WTC11 (cell line): ENCODE measurements around the gene THOP1. TPM values are rescaled to one million over a fixed set of nuclear protein-coding genes. Genes with fewer than 3 reads are reported as not detected.

Experiments used
- ATAC-seq: fragments of 200-7000 bp; cut with Tn5 transposase; 2 replicates; pipeline ENCODE4 v1.10.0; 2021; ENCODE audit warnings: mild to moderate bottlenecking, moderate library complexity
- Bru-seq: library from RNA; stranded (reverse); fragments of 400-500 nt; gene quantifications from one replicate; lab custom pipeline; 2021; lab: Mats Ljungman, UMichigan
- CTCF ChIA-PET: fragments of 300-600 bp; sonication (Branson Sonifier 250); formaldehyde crosslinking; loops from one replicate; lab custom pipeline; 2021; ENCODE audit warnings: antibody characterized with exemption; lab: Charles Lee
- POLR2A ChIA-PET: fragments of 350-600 bp; sonication (Branson Sonifier 250); formaldehyde crosslinking; loops from one replicate; lab custom pipeline; 2021; ENCODE audit warnings: antibody characterized with exemption; lab: Charles Lee
- DNase-seq: peaks from one replicate; pipeline ENCODE4 v3.0.0; 2021; ENCODE audit warnings: low spot score
- H3K27ac Mint-ChIP-seq: 2 replicates; pipeline ENCODE4 v1.8.0; 2021; ENCODE audit warnings: mixed read lengths
- H3K27me3 Mint-ChIP-seq: 2 replicates; pipeline ENCODE4 v1.8.0; 2021; ENCODE audit warnings: low read depth, mild to moderate bottlenecking, moderate library complexity, mixed read lengths
- H3K36me3 Mint-ChIP-seq: 2 replicates; pipeline ENCODE4 v1.8.0; 2021; ENCODE audit warnings: mixed read lengths
- H3K4me1 Mint-ChIP-seq: 2 replicates; pipeline ENCODE4 v1.8.0; 2022; ENCODE audit warnings: mixed read lengths
- H3K4me3 Mint-ChIP-seq: 2 replicates; pipeline ENCODE4 v1.8.0; 2021; ENCODE audit warnings: mild to moderate bottlenecking, moderate library complexity, mixed read lengths
- H3K9me3 Mint-ChIP-seq: 2 replicates; pipeline ENCODE4 v1.8.0; 2021; ENCODE audit warnings: mixed read lengths
- ATF1 ChIP-seq: sonication (generic); formaldehyde crosslinking; IDR thresholded peaks from 2 replicates; pipeline ENCODE4 v1.8.1; 2023; ENCODE audit warnings: mild to moderate bottlenecking, moderate library complexity, missing genetic modification reagents
- ELF4 ChIP-seq: sonication (generic); formaldehyde crosslinking; IDR thresholded peaks from 2 replicates; pipeline ENCODE4 v1.8.1; 2022; ENCODE audit warnings: low read depth, mild to moderate bottlenecking, moderate library complexity, missing genetic modification reagents
- GRHL2 ChIP-seq: fragments of 250-450 bp; sonication (Bioruptor Pico); IDR thresholded peaks from 2 replicates; pipeline ENCODE4 v1.8.0; 2022; ENCODE audit warnings: mild to moderate bottlenecking, moderate library complexity; ENCODE audit not compliant: insufficient replicate concordance, severe bottlenecking
- GTF2I ChIP-seq: fragments of 250-450 bp; sonication (Bioruptor Pico); conservative IDR thresholded peaks from 2 replicates; pipeline ENCODE4 v1.4.0; 2021; ENCODE audit warnings: mild to moderate bottlenecking
- IRF2 ChIP-seq: sonication (generic); formaldehyde crosslinking; IDR thresholded peaks from 2 replicates; pipeline ENCODE4 v1.8.0; 2022; ENCODE audit warnings: low read depth, missing genetic modification reagents, borderline replicate concordance
- JAZF1 ChIP-seq: fragments of 250-450 bp; sonication (Bioruptor Pico); IDR thresholded peaks from 2 replicates; pipeline ENCODE4 v1.9.0; 2021; ENCODE audit warnings: moderate library complexity, mild to moderate bottlenecking, inconsistent platforms
- NR2C2 ChIP-seq: sonication (generic); formaldehyde crosslinking; IDR thresholded peaks from 2 replicates; pipeline ENCODE4 v1.8.0; 2022; ENCODE audit warnings: mild to moderate bottlenecking, missing genetic modification reagents
- OVOL2 ChIP-seq: fragments of 250-450 bp; sonication (Bioruptor Pico); IDR thresholded peaks from 2 replicates; pipeline ENCODE4 v1.9.0; 2021; ENCODE audit warnings: mild to moderate bottlenecking, borderline replicate concordance
- SMAD3 ChIP-seq: sonication (generic); formaldehyde crosslinking; IDR thresholded peaks from 2 replicates; pipeline ENCODE4 v1.8.0; 2022; ENCODE audit warnings: missing genetic modification reagents, mild to moderate bottlenecking, borderline replicate concordance
- TCF7 ChIP-seq: sonication (generic); formaldehyde crosslinking; IDR thresholded peaks from 2 replicates; pipeline ENCODE4 v1.8.0; 2022; ENCODE audit warnings: mild to moderate bottlenecking, low read depth, missing genetic modification reagents, moderate library complexity
- ZBTB21 ChIP-seq: sonication (generic); formaldehyde crosslinking; IDR thresholded peaks from 2 replicates; pipeline ENCODE4 v1.8.1; 2023; ENCODE audit warnings: mild to moderate bottlenecking, missing genetic modification reagents, borderline replicate concordance
- ZNF138 ChIP-seq: sonication (generic); formaldehyde crosslinking; conservative IDR thresholded peaks from 2 replicates; pipeline ENCODE4 v1.8.1; 2022; ENCODE audit warnings: mild to moderate bottlenecking, moderate library complexity, missing genetic modification reagents
- ZNF263 ChIP-seq: sonication (generic); formaldehyde crosslinking; IDR thresholded peaks from 2 replicates; pipeline ENCODE4 v1.8.1; 2022; ENCODE audit warnings: low read depth, mild to moderate bottlenecking, moderate library complexity, missing genetic modification reagents
- long read RNA-seq, 3 experiments: library from RNA in 1 of 3; library from capped mRNA in 1 of 3; library from polyadenylated mRNA in 1 of 3; unstranded in 2 of 3; stranded (forward) in 1 of 3; transcript quantifications; one replicate each; pipeline ENCODE4 v2.0.0, GENCODE V29; 2021
- total RNA-seq: library from RNA; stranded (reverse); gene quantifications from 3 replicates; pipeline ENCODE4 v1.2.3, GENCODE V29; 2021
- TF ChIP-seq, protein P1 (sequence below): sonication (generic); formaldehyde crosslinking; IDR thresholded peaks from 2 replicates; pipeline ENCODE4 v1.8.0; 2023; ENCODE audit warnings: missing genetic modification reagents
- TF ChIP-seq, protein P2 (sequence below): fragments of 250-450 bp; sonication (Bioruptor Pico); IDR thresholded peaks from 2 replicates; pipeline ENCODE4 v1.9.0; 2021; ENCODE audit warnings: mild to moderate bottlenecking, borderline replicate concordance
- TF ChIP-seq, protein P3 (sequence below): fragments of 250-450 bp; sonication (Bioruptor Pico); IDR thresholded peaks from 2 replicates; pipeline ENCODE4 v1.9.0; 2021; ENCODE audit warnings: mild to moderate bottlenecking
- TF ChIP-seq, protein P4 (sequence below): sonication (generic); formaldehyde crosslinking; IDR thresholded peaks from 2 replicates; pipeline ENCODE4 v1.8.1; 2022; ENCODE audit warnings: low read depth, mild to moderate bottlenecking, moderate library complexity, missing genetic modification reagents, borderline replicate concordance
- TF ChIP-seq, protein P5 (sequence below): sonication (generic); formaldehyde crosslinking; IDR thresholded peaks from 2 replicates; pipeline ENCODE4 v1.8.0; 2022; ENCODE audit warnings: mild to moderate bottlenecking, missing genetic modification reagents
- TF ChIP-seq, protein P6 (sequence below): sonication (generic); formaldehyde crosslinking; IDR thresholded peaks from 2 replicates; pipeline ENCODE4 v1.8.0; 2023; ENCODE audit warnings: mild to moderate bottlenecking, missing genetic modification reagents
- TF ChIP-seq, protein P7 (sequence below): fragments of 250-450 bp; sonication (Bioruptor Pico); conservative IDR thresholded peaks from 2 replicates; pipeline ENCODE4 v1.9.0; 2021; ENCODE audit warnings: mild to moderate bottlenecking
- TF ChIP-seq, protein P8 (sequence below): fragments of 250-450 bp; sonication (Bioruptor Pico); IDR thresholded peaks from 2 replicates; pipeline ENCODE4 v2.1.2; 2022; ENCODE audit warnings: mild to moderate bottlenecking, moderate library complexity

The THOP1 gene
- total RNA-seq (165 to 181 TPM (median 176 TPM) in 3 replicates), Bru-seq, nascent RNA (percentile 63 among the genes with signal in this experiment)
- long read RNA-seq, experiment 1, full-length matches to known transcripts = 308 of 466 reads
- long read RNA-seq, experiment 1, partial matches to known transcripts = 42 of 466 reads
- long read RNA-seq, experiment 1, other reads (novel, unspliced or antisense) = 116 of 466 reads
- long read RNA-seq, experiment 2, full-length matches to known transcripts = 25 of 93 reads
- long read RNA-seq, experiment 2, partial matches to known transcripts = 28 of 93 reads
- long read RNA-seq, experiment 2, other reads (novel, unspliced or antisense) = 40 of 93 reads
- long read RNA-seq, experiment 3, full-length matches to known transcripts = 26 of 33 reads
- long read RNA-seq, experiment 3, partial matches to known transcripts = 5 of 33 reads
- long read RNA-seq, experiment 3, other reads (novel, unspliced or antisense) = 2 of 33 reads

DNA sequence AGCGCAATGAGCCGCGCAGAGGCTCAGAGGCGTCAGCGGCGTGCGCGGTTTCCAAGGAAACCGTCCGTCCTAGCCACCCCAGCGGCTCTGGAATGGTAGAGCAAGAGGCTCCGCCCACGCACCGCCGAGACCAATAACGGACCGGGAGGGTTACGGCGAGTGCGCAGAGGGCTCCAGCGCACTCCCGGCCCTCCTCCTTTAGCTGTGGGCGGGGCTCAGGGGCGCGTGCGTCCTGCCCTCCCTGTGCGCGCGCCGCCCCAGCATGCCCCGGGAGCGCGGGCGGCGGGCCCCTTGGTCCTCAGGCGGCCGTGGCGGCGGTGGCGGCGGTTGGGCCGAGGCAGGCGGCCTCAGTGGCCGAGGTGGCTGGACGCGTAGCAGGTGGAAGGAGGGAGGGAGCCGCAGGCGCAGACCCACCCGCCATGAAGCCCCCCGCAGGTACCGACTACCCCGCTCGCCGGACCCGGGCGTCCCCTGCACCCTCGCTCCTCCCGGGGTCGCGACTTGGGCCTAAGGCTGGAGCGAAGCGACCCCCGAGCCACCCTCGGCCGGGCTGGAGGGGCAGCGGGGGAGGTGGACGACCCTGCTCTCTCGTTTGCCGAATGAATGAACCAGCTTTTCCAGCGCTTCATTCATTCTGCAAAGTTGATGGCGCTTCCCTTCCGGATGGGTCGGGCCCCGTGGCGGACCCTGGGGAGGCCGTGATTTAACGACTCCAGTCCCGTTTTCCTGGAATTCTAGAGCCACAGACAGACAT is at the start of gene THOP1:
Gene THOP1, plus strand, starts transcription at position 260 of the 754 bp plus-strand sequence. Its CDS starts 160 bp downstream, at position 420.
- CTCF ChIA-PET = interaction anchor here (0.6 to 1.3 kb wide), 4 partner anchors 55 to 319 kb away, joined by 4 to 10 read pairs (median 6); partner anchors contain the start of gene ZNF555
- Mint-ChIP-seq H3K36me3 (peaks cover 12% of the 10 kb centered on the region), H3K4me1 (peaks cover 27% of the 10 kb centered on the region), H3K27ac (peak within 1 kb of the TSS; percentile 81), H3K27me3 (peaks cover 4% of the 10 kb centered on the region; the same call in 1 of the 2 replicates), H3K4me3 (peak within 1 kb of the TSS; percentile 94), H3K9me3 (peaks cover 7% of the 10 kb centered on the region)
- ATAC-seq (peak; percentile 94), DNase-seq (peak; percentile 99)
- POLR2A ChIA-PET = interaction anchor here (1.2 kb wide), 1 partner anchor 35 kb away, joined by 3 read pairs; the partner anchor contains the start of gene ZNF554
- TF ChIP-seq GTF2I (CRISPR knock-in tag) (no peak), JAZF1 (CRISPR knock-in tag) (no peak), NR2C2 (no peak), SMAD3 (CRISPR knock-in tag) (no peak), OVOL2 (CRISPR knock-in tag) (no peak), ZNF263 (CRISPR knock-in tag) (no peak), ELF4 (CRISPR knock-in tag) (no peak), GRHL2 (CRISPR knock-in tag) (no peak), IRF2 (CRISPR knock-in tag) (no peak), ZNF138 (CRISPR knock-in tag) (no peak), ATF1 (CRISPR knock-in tag) (no peak), TCF7 (CRISPR knock-in tag) (no peak), ZBTB21 (no peak)
- TF ChIP-seq, protein P1, sequence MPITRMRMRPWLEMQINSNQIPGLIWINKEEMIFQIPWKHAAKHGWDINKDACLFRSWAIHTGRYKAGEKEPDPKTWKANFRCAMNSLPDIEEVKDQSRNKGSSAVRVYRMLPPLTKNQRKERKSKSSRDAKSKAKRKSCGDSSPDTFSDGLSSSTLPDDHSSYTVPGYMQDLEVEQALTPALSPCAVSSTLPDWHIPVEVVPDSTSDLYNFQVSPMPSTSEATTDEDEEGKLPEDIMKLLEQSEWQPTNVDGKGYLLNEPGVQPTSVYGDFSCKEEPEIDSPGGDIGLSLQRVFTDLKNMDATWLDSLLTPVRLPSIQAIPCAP (CRISPR knock-in tag) = no peak
- TF ChIP-seq, protein P2, sequence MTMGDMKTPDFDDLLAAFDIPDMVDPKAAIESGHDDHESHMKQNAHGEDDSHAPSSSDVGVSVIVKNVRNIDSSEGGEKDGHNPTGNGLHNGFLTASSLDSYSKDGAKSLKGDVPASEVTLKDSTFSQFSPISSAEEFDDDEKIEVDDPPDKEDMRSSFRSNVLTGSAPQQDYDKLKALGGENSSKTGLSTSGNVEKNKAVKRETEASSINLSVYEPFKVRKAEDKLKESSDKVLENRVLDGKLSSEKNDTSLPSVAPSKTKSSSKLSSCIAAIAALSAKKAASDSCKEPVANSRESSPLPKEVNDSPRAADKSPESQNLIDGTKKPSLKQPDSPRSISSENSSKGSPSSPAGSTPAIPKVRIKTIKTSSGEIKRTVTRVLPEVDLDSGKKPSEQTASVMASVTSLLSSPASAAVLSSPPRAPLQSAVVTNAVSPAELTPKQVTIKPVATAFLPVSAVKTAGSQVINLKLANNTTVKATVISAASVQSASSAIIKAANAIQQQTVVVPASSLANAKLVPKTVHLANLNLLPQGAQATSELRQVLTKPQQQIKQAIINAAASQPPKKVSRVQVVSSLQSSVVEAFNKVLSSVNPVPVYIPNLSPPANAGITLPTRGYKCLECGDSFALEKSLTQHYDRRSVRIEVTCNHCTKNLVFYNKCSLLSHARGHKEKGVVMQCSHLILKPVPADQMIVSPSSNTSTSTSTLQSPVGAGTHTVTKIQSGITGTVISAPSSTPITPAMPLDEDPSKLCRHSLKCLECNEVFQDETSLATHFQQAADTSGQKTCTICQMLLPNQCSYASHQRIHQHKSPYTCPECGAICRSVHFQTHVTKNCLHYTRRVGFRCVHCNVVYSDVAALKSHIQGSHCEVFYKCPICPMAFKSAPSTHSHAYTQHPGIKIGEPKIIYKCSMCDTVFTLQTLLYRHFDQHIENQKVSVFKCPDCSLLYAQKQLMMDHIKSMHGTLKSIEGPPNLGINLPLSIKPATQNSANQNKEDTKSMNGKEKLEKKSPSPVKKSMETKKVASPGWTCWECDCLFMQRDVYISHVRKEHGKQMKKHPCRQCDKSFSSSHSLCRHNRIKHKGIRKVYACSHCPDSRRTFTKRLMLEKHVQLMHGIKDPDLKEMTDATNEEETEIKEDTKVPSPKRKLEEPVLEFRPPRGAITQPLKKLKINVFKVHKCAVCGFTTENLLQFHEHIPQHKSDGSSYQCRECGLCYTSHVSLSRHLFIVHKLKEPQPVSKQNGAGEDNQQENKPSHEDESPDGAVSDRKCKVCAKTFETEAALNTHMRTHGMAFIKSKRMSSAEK (CRISPR knock-in tag) = no peak
- TF ChIP-seq, protein P3, sequence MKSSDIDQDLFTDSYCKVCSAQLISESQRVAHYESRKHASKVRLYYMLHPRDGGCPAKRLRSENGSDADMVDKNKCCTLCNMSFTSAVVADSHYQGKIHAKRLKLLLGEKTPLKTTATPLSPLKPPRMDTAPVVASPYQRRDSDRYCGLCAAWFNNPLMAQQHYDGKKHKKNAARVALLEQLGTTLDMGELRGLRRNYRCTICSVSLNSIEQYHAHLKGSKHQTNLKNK = no peak
- TF ChIP-seq, protein P4, sequence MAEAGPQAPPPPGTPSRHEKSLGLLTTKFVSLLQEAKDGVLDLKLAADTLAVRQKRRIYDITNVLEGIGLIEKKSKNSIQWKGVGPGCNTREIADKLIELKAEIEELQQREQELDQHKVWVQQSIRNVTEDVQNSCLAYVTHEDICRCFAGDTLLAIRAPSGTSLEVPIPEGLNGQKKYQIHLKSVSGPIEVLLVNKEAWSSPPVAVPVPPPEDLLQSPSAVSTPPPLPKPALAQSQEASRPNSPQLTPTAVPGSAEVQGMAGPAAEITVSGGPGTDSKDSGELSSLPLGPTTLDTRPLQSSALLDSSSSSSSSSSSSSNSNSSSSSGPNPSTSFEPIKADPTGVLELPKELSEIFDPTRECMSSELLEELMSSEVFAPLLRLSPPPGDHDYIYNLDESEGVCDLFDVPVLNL = no peak
- TF ChIP-seq, protein P5, sequence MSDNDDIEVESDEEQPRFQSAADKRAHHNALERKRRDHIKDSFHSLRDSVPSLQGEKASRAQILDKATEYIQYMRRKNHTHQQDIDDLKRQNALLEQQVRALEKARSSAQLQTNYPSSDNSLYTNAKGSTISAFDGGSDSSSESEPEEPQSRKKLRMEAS = no peak
- TF ChIP-seq, protein P6, sequence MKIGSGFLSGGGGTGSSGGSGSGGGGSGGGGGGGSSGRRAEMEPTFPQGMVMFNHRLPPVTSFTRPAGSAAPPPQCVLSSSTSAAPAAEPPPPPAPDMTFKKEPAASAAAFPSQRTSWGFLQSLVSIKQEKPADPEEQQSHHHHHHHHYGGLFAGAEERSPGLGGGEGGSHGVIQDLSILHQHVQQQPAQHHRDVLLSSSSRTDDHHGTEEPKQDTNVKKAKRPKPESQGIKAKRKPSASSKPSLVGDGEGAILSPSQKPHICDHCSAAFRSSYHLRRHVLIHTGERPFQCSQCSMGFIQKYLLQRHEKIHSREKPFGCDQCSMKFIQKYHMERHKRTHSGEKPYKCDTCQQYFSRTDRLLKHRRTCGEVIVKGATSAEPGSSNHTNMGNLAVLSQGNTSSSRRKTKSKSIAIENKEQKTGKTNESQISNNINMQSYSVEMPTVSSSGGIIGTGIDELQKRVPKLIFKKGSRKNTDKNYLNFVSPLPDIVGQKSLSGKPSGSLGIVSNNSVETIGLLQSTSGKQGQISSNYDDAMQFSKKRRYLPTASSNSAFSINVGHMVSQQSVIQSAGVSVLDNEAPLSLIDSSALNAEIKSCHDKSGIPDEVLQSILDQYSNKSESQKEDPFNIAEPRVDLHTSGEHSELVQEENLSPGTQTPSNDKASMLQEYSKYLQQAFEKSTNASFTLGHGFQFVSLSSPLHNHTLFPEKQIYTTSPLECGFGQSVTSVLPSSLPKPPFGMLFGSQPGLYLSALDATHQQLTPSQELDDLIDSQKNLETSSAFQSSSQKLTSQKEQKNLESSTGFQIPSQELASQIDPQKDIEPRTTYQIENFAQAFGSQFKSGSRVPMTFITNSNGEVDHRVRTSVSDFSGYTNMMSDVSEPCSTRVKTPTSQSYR (CRISPR knock-in tag) = no peak
- TF ChIP-seq, protein P7, sequence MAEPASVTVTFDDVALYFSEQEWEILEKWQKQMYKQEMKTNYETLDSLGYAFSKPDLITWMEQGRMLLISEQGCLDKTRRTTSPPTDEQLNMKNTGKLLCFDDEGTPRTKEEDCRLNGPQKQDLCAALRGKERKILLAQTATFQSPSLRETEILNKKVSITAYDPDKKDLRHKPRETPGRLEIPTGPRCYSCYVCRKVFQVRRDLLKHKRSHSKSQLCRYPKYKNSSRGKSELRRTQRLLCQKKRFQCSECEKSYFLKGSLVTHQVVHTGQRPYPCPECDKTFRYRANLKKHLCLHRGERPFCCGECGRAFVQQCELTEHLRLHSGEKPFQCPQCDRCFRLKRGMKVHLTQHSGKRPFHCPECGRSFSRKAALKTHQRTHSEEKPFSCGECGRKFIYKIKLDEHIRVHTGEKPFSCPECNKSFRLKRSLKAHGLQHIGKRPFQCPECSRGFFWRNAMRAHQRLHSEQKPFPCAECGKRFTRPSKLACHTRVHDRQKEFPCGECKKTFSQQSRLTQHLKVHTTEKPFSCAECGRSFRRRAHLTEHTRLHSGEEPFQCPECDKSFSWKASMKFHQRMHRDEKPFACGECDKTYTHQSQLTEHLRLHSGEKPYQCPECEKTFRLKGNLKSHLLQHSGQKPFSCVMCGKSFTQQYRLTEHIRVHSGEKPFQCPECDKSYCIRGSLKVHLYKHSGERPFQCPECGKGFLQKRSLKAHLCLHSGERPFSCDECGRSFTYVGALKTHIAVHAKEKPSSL (CRISPR knock-in tag) = no peak
- TF ChIP-seq, protein P8, sequence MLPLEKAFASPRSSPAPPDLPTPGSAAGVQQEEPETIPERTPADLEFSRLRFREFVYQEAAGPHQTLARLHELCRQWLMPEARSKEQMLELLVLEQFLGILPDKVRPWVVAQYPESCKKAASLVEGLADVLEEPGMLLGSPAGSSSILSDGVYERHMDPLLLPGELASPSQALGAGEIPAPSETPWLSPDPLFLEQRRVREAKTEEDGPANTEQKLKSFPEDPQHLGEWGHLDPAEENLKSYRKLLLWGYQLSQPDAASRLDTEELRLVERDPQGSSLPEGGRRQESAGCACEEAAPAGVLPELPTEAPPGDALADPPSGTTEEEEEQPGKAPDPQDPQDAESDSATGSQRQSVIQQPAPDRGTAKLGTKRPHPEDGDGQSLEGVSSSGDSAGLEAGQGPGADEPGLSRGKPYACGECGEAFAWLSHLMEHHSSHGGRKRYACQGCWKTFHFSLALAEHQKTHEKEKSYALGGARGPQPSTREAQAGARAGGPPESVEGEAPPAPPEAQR (CRISPR knock-in tag) = no peak
